OCI-LY1 (cell line): Measurements from ENCODE around the gene TPRA1.

Experiments
- H2AFZ ChIP-seq: fragments of 200-600 bp; sonication (generic), shearing (Covaris generic); 2 replicates; pipeline ENCODE4 v1.6.0; 2014; ENCODE audit warnings: antibody characterized with exemption, mild to moderate bottlenecking, low read length
- H3F3A ChIP-seq: fragments of 200-600 bp; sonication (generic), shearing (Covaris generic); 2 replicates; pipeline ENCODE4 v1.6.0; 2014; ENCODE audit warnings: mild to moderate bottlenecking, antibody characterized with exemption, low read length, moderate library complexity; ENCODE audit not compliant: insufficient read depth
- H3K27ac ChIP-seq: fragments of 200-600 bp; sonication (generic); 2 replicates; pipeline ENCODE4 v1.5.1; 2014; ENCODE audit warnings: low read length, mixed run types, mild to moderate bottlenecking, low read depth; ENCODE audit not compliant: poor library complexity, severe bottlenecking
- H3K27me3 ChIP-seq: fragments of 200-600 bp; sonication (generic); 2 replicates; pipeline ENCODE4 v1.6.0; 2014; ENCODE audit warnings: antibody characterized with exemption, mild to moderate bottlenecking, low read length, moderate library complexity; ENCODE audit not compliant: insufficient read depth
- H3K36me3 ChIP-seq: fragments of 200-600 bp; sonication (generic); 2 replicates; pipeline ENCODE4 v1.6.1; 2014; ENCODE audit warnings: mild to moderate bottlenecking, antibody characterized with exemption, low read length, moderate library complexity, mixed read lengths; ENCODE audit not compliant: insufficient read depth
- H3K4me1 ChIP-seq: fragments of 200-600 bp; sonication (generic); 2 replicates; pipeline ENCODE4 v1.5.1; 2014; ENCODE audit warnings: mild to moderate bottlenecking, low read length, moderate library complexity; ENCODE audit not compliant: insufficient read depth, severe bottlenecking
- H3K4me2 ChIP-seq: fragments of 200-600 bp; sonication (generic), shearing (Covaris generic); 2 replicates; pipeline ENCODE4 v1.6.1; 2014; ENCODE audit warnings: low read length
- H3K4me3 ChIP-seq: fragments of 200-600 bp; sonication (generic); 2 replicates; pipeline ENCODE4 v1.5.1; 2014; ENCODE audit warnings: low read length, low read depth, mild to moderate bottlenecking, mixed read lengths; ENCODE audit not compliant: poor library complexity, severe bottlenecking
- H3K79me2 ChIP-seq: fragments of 200-600 bp; shearing (Covaris generic); 2 replicates; pipeline ENCODE4 v1.6.1; 2016; ENCODE audit warnings: mixed run types, low read length, mixed read lengths; ENCODE audit not compliant: insufficient read depth
- H3K9ac ChIP-seq: fragments of 200-600 bp; sonication (generic), shearing (Covaris generic); 2 replicates; pipeline ENCODE4 v1.6.1; 2014; ENCODE audit warnings: mild to moderate bottlenecking, low read length, mixed read lengths
- H3K9me2 ChIP-seq: fragments of 200-600 bp; sonication (generic), shearing (Covaris generic); 2 replicates; pipeline ENCODE4 v1.6.1; 2014; ENCODE audit warnings: low read depth, mild to moderate bottlenecking, low read length, mixed read lengths
- H3K9me3 ChIP-seq: fragments of 200-600 bp; shearing (Covaris generic); 2 replicates; pipeline ENCODE4 v1.6.1; 2014; ENCODE audit warnings: low read length, mixed read lengths
- H4K20me1 ChIP-seq: fragments of 200-600 bp; sonication (generic), shearing (Covaris generic); 2 replicates; pipeline ENCODE4 v1.6.0; 2016; ENCODE audit warnings: mild to moderate bottlenecking, low read length; ENCODE audit not compliant: insufficient read depth
- EZH2 ChIP-seq: fragments of 200-600 bp; sonication (generic), shearing (Covaris generic); IDR thresholded peaks from 2 replicates; pipeline ENCODE4 v1.8.0; 2017; ENCODE audit warnings: borderline replicate concordance, mixed run types, mild to moderate bottlenecking, antibody characterized with exemption, low read length, moderate library complexity, mixed read lengths
- TF ChIP-seq, protein P1 (sequence below): fragments of 200-600 bp; sonication (generic), shearing (Covaris generic); IDR thresholded peaks from 2 replicates; pipeline ENCODE4 v1.5.1; 2017; ENCODE audit warnings: mild to moderate bottlenecking, antibody characterized with exemption, low read length, moderate library complexity, mixed read lengths

TPRA1 gene

DNA sequence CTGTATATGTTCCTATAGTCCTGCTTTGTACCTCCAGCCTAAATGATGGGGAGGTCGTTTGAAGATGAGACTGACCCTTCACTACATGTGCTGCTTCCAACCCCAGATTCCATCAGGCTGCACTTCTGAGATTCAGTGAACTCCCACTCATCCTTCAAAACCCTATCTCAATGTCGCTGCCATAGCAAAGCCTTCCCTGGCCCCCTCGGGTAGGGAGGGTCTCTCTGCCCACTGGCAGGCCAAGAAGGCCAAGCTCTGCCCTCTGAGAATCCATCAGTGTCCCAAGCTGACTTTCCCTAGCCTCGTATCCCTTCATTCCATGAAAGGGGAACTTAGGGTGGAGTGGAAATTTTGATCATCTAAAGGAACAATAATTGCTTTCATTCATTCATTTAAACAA is 35.4 kb downstream of the TPRA1 start:
- Histone ChIP-seq H3K4me3 (no peak overlapping the region), H3K9me3 (peaks cover 9% of the 10 kb centered on the region), H3K4me1 (no peaks in the 10 kb centered on the region), H3F3A (no peaks in the 10 kb centered on the region), H3K4me2 (no peak overlapping the region), H2AFZ (no peak overlapping the region), H3K79me2 (no peaks in the 10 kb centered on the region), H3K9ac (no peak overlapping the region), H3K27me3 (no peaks in the 10 kb centered on the region; the same call in 1 of the 2 replicates), H3K9me2 (no peaks in the 10 kb centered on the region), H3K36me3 (no peaks in the 10 kb centered on the region; the same call in 1 of the 2 replicates), H4K20me1 (no peaks in the 10 kb centered on the region), H3K27ac (no peak overlapping the region)
- TF ChIP-seq, protein P1, sequence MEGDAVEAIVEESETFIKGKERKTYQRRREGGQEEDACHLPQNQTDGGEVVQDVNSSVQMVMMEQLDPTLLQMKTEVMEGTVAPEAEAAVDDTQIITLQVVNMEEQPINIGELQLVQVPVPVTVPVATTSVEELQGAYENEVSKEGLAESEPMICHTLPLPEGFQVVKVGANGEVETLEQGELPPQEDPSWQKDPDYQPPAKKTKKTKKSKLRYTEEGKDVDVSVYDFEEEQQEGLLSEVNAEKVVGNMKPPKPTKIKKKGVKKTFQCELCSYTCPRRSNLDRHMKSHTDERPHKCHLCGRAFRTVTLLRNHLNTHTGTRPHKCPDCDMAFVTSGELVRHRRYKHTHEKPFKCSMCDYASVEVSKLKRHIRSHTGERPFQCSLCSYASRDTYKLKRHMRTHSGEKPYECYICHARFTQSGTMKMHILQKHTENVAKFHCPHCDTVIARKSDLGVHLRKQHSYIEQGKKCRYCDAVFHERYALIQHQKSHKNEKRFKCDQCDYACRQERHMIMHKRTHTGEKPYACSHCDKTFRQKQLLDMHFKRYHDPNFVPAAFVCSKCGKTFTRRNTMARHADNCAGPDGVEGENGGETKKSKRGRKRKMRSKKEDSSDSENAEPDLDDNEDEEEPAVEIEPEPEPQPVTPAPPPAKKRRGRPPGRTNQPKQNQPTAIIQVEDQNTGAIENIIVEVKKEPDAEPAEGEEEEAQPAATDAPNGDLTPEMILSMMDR: no peak
- no peak for TF ChIP-seq EZH2

GRCh38 chr3:127552038-127552437 is 38.5 kb downstream of the TPRA1 start:
- Histone ChIP-seq H3K27me3 (no peaks in the 10 kb centered on the region), H3K36me3 (no peaks in the 10 kb centered on the region), H2AFZ (no peak overlapping the region), H3F3A (no peaks in the 10 kb centered on the region), H3K4me1 (peaks cover 5% of the 10 kb centered on the region), H3K9ac (no peak overlapping the region), H3K79me2 (no peaks in the 10 kb centered on the region), H3K27ac (no peak overlapping the region), H3K9me3 (no peaks in the 10 kb centered on the region), H3K4me3 (no peak overlapping the region), H3K4me2 (no peak overlapping the region), H3K9me2 (no peaks in the 10 kb centered on the region), H4K20me1 (no peaks in the 10 kb centered on the region)
- TF ChIP-seq EZH2: no peak
- TF ChIP-seq, protein P1: no peak

DNA sequence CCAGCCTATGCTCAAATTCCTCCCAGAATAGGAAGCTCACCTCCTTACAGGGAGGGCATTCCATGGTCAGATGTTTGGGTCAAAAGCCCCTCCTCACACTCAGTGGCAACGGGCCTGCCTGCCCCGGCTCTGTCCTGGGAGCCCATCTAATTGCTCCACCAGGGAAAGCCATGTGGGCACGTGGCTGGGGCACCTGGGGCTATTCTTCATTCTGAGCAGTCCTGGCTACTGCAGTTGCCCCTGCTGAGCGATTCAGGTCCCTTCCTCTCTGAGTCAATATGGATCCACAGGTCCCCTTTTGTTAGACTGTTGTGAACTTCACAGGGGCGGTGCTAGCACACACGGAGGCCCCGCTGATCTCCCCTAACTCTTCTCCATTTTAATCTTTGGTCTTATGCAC is 39.4 kb downstream of the TPRA1 start:
- TF ChIP-seq, protein P1: no peak
- TF ChIP-seq EZH2: no peak

More for the DNA sequence above, 39.4 kb downstream of the TPRA1 start:
- no peaks in the 10 kb centered on the region for H4K20me1 ChIP-seq
- no peaks in the 10 kb centered on the region for H3K9me2 ChIP-seq
- no peak overlapping the region for H3K4me3 ChIP-seq
- peaks cover 5% of the 10 kb centered on the region for H3K4me1 ChIP-seq
- no peak overlapping the region for H3K27ac ChIP-seq
- no peaks in the 10 kb centered on the region for H3K27me3 ChIP-seq
- no peak overlapping the region for H2AFZ ChIP-seq
- no peaks in the 10 kb centered on the region for H3K79me2 ChIP-seq
- H3F3A ChIP-seq: no peaks in the 10 kb centered on the region
- H3K9me3 ChIP-seq: no peaks in the 10 kb centered on the region
- H3K4me2 ChIP-seq: no peak overlapping the region
- H3K36me3 ChIP-seq: no peaks in the 10 kb centered on the region
- H3K9ac ChIP-seq: no peak overlapping the region
